Calu3 (cell line): Measurements from ENCODE around the gene SULT2B1. TPM values are rescaled to one million over a fixed set of nuclear protein-coding genes. Genes with fewer than 3 reads are reported as not detected.
A peak's percentile ranks its signal among the peaks of the same experiment; 100 is the strongest.

Experiments used
- BruUV-seq: library from RNA; stranded (reverse); fragments of 400-500 nt; replicated peaks from 2 replicates; lab custom pipeline; 2021; lab: Mats Ljungman, UMichigan
- CTCF ChIA-PET: fragments of 300-600 bp; sonication (Branson Sonifier 250); formaldehyde crosslinking; loops from one replicate; lab custom pipeline; 2022; ENCODE audit warnings: antibody characterized with exemption; lab: Charles Lee
- DNase-seq: peaks from one replicate; pipeline ENCODE4 v3.0.0; 2022
- H3K27ac Mint-ChIP-seq: one replicate; pipeline ENCODE4 v1.8.0; 2022; ENCODE audit warnings: mixed read lengths; ENCODE audit not compliant: unreplicated experiment
- H3K27me3 Mint-ChIP-seq: one replicate; pipeline ENCODE4 v1.8.0; 2022; ENCODE audit warnings: mixed read lengths; ENCODE audit not compliant: unreplicated experiment
- H3K36me3 Mint-ChIP-seq: one replicate; pipeline ENCODE4 v1.8.0; 2022; ENCODE audit warnings: mild to moderate bottlenecking, moderate library complexity, mixed read lengths; ENCODE audit not compliant: insufficient read depth, unreplicated experiment
- H3K4me1 Mint-ChIP-seq: one replicate; pipeline ENCODE4 v1.8.0; 2022; ENCODE audit warnings: mild to moderate bottlenecking, low read depth, mixed read lengths; ENCODE audit not compliant: unreplicated experiment
- H3K4me3 Mint-ChIP-seq: one replicate; pipeline ENCODE4 v1.8.0; 2022; ENCODE audit warnings: mild to moderate bottlenecking, low read depth, moderate library complexity, mixed read lengths; ENCODE audit not compliant: unreplicated experiment
- H3K9me3 Mint-ChIP-seq: one replicate; pipeline ENCODE4 v1.8.0; 2022; ENCODE audit warnings: low read depth, mixed read lengths; ENCODE audit not compliant: unreplicated experiment
- CTCF ChIP-seq: fragments of 200-600 bp; IDR thresholded peaks from one replicate; pipeline ENCODE4 v1.8.0; 2022; ENCODE audit warnings: antibody characterized with exemption; ENCODE audit not compliant: unreplicated experiment
- intact Hi-C: fragments of 100-400 bp; cut with micrococcal nuclease; formaldehyde crosslinking; loops from one replicate; pipeline ENCODE4 v1.10.0; 2022; ENCODE audit not compliant: unreplicated experiment
- total RNA-seq: library from RNA; stranded (reverse); gene quantifications from 2 replicates; pipeline ENCODE4 v1.2.3, GENCODE V29; 2022

Gene SULT2B1
- total RNA-seq, 1 experiment from 2014 or later, result not detected

GRCh38 chr19:48635263-48635965, 83.4 kb downstream of the SULT2B1 start:
- peak overlapping the region; percentile 70 for H3K4me3 Mint-ChIP-seq
- H3K36me3 Mint-ChIP-seq, result peaks cover 59% of the 10 kb centered on the region
- CTCF ChIA-PET, result no interaction called here
- no TSS peak for BruUV-seq
- H3K4me1 Mint-ChIP-seq, result peaks cover 35% of the 10 kb centered on the region
- H3K27me3 Mint-ChIP-seq, result peaks cover 26% of the 10 kb centered on the region
- peaks cover 3% of the 10 kb centered on the region for H3K9me3 Mint-ChIP-seq
- DNase-seq, result peak; percentile 81
- intact Hi-C loops, result loop anchor here (5.0 kb wide), 1 partner anchor 332 kb away; the partner anchor contains the start of gene FTL
- TF ChIP-seq CTCF, result no peak
- peak overlapping the region; percentile 61 for H3K27ac Mint-ChIP-seq

- Mint-ChIP-seq H3K4me1 (peaks cover 35% of the 10 kb centered on the region), H3K36me3 (peaks cover 56% of the 10 kb centered on the region), H3K9me3 (peaks cover 3% of the 10 kb centered on the region), H3K27ac (peak overlapping the region; percentile 32), H3K27me3 (peaks cover 33% of the 10 kb centered on the region), H3K4me3 (peak overlapping the region; percentile 70)
- no peak for TF ChIP-seq CTCF
- DNase-seq, result no peak
- intact Hi-C loops, result loop anchor here (5.0 kb wide), 1 partner anchor 331 kb away; the partner anchor contains the start of gene FTL
- CTCF ChIA-PET, result interaction anchor here (0.6 kb wide), 1 partner anchor 17 kb away, joined by 3 read pairs; the partner anchor contains the start of gene RPL18
- BruUV-seq, result no TSS peak
Observed at GRCh38 chr19:48635966-48636858, 84.2 kb downstream of the SULT2B1 start.

- BruUV-seq, result no TSS peak
- peaks cover 3% of the 10 kb centered on the region for H3K9me3 Mint-ChIP-seq
- H3K4me1 Mint-ChIP-seq, result peaks cover 35% of the 10 kb centered on the region
- CTCF ChIA-PET, result interaction anchor here (0.6 to 0.7 kb wide), 2 partner anchors 18 to 175 kb away, joined by 3 read pairs; partner anchors contain the start of gene RPL18
- H3K27ac Mint-ChIP-seq, result peak within 1 kb of the TSS; percentile 80
- intact Hi-C loops, result loop anchor here (5.0 kb wide), 1 partner anchor 330 kb away; the partner anchor contains the start of gene FTL
- peaks cover 41% of the 10 kb centered on the region for H3K27me3 Mint-ChIP-seq
- peak; percentile 54 for DNase-seq
- TF ChIP-seq CTCF, result no peak
- H3K4me3 Mint-ChIP-seq, result peak within 1 kb of the TSS; percentile 70
- H3K36me3 Mint-ChIP-seq, result peaks cover 51% of the 10 kb centered on the region
Observed at GRCh38 chr19:48636859-48637448, 85.0 kb downstream of the SULT2B1 start, which contains the start of gene DBP. DBP (minus strand) TSS chr19:48637379; CDS start chr19:48636994, 385 bp downstream.
